Dermis microvascular lymphatic vessel endothelial cell (primary cell): ENCODE measurements around the gene ATG7. TPM values are rescaled to one million over a fixed set of nuclear protein-coding genes. Genes with fewer than 3 reads are reported as not detected.

Source experiments
- DNase-seq, 2 donors: peaks; one replicate each; pipeline versions ENCODE4 v3.0.0 to v3.0.0-alpha.2; 2010; ENCODE audit warnings: low read depth in 2 of 2
- total RNA-seq: library from RNA; depleted of rRNA; stranded (reverse); fragments of >200 nt; gene quantifications from 2 replicates; pipeline ENCODE4 v1.2.1, GENCODE V29; 2014

The ATG7 gene
- total RNA-seq, 1 donor from 2014 or later = 28.0 TPM

DNA sequence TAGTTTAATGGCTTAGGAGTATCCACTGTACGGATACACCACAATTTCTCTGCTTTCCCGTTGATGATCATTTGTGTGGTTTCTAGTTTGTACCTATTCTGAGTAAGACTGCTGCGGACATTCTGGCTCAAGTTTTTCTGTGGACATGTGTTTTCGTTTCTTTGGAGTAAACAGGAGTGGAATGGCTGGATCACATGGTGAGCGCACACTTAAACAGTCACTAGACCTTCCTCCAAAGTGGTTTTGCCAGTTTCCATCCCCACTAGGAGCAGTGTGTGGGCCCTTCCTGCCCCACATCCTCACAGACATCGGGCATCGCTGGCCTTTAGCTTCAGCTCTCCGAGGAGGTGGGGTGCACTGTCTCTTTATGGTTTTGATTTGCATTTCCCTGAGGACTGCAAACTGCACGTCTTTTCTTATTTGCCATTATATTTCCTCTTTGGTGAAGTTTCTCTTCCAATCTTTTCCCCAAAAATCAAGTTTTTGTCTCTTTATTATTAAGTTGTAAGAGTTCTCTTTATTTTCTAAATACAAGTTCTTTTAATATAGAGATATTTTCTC, 277.5 kb downstream of the ATG7 start:
- DNase-seq = no peak

- DNase-seq = no peak
Observed at GRCh38 chr3:11551036-11551435, 278.8 kb downstream of the ATG7 start.

DNA sequence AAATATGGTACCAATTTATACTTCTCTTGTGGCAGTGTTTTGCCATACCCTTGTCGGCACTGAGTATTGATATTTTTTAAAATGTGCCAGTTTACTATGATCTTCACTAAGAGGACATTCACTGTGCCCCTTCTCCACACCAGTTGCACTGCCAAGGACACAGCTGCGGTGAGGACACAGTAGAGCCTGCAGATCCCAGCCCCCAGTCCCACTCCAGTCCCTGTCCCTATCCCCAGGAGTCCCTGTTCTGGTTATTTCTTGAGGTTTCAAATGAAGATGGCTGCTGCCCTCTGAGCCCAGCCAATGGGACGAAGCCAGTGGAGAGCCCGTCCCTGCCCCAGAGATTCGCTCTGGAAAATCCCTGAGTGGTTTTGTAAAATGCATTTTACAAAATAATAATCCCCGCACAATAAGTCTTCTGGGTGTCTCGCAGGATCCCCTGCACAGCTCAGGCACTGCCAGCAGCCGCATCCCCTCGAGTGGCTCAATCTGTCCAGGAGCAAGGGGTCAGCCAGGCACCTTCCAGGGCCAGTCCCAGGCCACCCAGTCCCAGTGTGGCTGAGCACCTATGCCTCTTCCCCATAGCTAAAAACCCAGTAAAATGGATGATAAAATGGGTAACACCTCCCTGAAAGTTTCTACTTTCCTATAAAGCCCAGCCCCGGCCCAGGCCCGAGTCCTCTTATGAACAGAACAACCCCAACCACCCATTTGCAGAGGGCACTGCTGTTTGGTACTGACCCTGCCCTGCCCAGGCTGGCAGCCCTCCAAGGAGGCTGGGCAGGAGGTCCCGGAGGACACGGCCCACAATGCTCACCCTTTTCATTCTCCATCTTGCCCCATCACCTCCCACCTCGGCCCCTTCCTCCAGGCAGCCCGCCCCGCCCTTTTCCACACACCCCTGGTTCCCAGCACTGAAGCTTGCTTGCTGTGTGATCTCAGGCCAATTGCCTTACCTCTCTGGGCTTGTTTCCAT, 280.4 kb downstream of the ATG7 start:
- no peak for DNase-seq

- DNase-seq = no peak
Observed at GRCh38 chr3:11553436-11554235, 281.4 kb downstream of the ATG7 start.

DNA sequence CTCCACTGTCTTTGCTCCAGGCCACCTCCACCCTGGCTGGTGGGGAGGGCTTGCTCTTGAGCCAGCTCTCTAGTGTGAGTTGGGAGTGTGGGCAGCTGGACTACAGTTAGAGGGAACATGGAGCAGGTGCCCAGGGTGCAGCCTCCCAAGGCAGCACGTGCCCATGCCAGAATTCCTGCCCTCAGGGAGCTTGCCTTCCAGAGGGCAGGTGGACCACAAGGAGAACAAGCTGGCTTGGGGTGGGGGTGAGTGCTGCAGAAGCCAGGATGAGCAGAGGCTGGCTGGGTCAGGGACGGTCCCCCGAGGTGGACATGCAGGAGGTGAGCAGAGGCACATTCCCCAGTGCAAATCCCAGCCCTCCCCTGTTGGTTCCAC, 282.0 kb downstream of the ATG7 start:
- DNase-seq = no peak

DNA sequence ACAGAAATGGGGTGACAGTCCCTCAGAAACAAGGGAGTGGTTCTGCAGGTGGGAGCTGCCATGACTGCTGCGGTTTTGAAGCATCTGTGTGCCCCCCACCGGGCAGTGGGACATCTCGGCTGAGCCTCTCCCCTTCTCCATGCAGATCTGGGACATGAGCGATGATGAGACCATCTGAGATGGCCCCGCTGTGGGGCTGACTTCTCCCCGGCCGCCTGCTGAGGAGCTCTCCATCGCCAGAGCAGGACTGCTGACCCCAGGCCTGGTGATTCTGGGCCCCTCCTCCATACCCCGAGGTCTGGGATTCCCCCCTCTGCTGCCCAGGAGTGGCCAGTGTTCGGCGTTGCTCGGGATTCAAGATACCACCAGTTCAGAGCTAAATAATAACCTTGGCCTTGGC, 282.5 kb downstream of the ATG7 start:
- no peak for DNase-seq

- DNase-seq = no peak
Observed at GRCh38 chr3:11555211-11555782, 283.1 kb downstream of the ATG7 start.

GRCh38 chr3:11555881-11556633, 283.9 kb downstream of the ATG7 start:
- peak in 1 of 2 donors; percentile 44 for DNase-seq

- DNase-seq = peak in 1 of 2 donors; percentile 72
Observed at GRCh38 chr3:11556851-11557644, 284.9 kb downstream of the ATG7 start.

DNA sequence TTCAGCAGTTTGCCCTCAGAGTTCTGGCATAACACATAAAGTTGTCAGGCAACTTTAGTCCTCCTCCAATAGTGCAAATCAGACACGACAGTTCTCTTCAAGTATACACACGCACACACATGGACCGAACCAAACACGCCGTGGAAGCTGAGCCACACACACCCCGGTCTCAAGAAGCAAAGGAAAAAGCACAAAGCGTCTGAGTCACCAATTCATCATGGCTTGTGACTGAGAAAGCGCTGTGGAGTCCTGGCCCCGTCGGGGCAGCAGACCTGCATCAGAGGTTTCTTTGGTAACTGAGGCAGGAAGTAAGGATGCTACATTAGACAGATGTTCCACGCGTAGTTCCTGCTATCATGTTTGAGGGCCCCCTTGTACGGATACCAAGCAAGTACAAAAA, 285.8 kb downstream of the ATG7 start:
- DNase-seq = peak in 1 of 2 donors; percentile 90

- DNase-seq = no peak
Observed at GRCh38 chr3:11558411-11558903, 286.3 kb downstream of the ATG7 start.

DNA sequence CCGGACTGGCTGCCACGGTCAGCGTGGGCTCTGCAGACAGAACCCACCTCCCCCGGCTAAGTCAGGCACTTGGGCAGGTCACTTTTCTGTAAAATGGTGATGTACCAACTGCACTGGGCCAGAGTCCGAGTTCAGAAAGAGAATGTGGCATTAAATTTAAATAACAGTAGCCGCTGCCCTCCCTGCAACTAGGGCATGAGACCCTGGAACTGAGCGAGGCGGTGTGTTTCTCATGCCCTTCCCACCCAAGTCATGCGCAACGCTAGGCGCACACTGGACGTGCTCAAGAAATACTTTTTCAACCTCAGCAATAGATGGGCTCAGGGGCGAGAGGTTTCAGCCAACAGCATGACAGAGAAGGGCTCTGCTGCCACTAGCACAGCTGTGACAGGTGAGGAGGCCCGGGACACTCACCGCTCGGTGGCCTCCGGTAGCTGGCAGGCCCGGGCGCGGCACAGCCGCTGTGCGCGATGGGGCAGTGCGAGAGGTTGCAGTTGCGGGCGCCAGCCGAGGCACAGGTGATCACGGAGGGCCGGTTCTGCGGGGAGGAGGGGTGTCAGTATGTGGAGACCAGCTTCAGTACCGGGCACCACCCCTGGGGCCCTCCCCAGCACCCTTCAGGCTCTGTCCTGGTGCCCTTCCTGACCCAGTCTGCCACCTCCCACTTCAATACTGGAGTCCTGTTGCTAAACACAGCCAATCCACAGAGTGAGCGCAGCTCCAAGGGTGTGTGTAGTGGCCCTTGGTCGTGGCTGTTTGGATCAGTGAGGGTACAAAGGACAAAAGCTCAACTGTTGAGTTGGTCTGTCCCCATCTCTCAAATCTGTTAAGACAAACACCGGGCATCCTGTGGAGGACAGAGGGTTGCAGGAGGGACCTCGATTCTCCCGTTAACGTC, 287.0 kb downstream of the ATG7 start:
- DNase-seq = no peak

- DNase-seq = peak in 1 of 2 donors; percentile 29
Observed at GRCh38 chr3:11559816-11560633, 287.8 kb downstream of the ATG7 start.

GRCh38 chr3:11560746-11561145, 288.5 kb downstream of the ATG7 start:
- no peak for DNase-seq

GRCh38 chr3:11562277-11562881, 290.2 kb downstream of the ATG7 start:
- no peak for DNase-seq

DNA sequence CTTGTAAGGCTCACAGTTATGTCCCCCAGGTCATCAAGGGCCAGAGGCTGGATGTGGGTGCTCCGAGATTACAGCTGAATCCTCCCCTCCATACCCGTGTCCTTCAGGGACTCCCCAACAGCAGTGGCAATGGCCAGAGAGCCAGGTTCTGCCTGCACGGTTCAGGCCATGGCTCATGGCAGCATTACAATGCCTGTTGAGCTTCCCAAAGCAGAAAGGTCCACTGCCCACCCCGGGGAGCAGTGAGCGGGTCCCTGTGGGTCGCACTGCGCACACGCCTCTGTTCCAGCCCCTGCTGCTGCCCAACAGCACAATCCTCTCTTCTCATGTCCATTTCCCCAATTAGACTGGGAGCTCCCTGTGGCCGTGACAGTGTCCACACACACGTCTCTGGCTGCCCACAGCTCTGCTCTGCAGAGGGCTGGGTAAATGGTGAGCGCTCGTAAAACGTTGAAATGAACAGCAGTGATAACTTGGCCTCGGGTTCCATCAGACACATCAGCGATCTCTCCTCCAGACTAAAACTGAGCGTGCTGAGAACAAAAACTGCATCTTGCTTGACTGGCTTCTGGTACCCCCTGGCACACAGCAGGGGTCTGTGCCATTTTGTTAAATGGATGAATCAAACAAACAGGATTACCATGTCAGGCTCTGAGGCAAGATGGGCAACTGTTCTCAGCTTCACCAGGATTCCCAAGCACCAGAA, 291.1 kb downstream of the ATG7 start:
- no peak for DNase-seq

- no peak for DNase-seq
Observed at GRCh38 chr3:11563865-11564185, 291.6 kb downstream of the ATG7 start.
